WI38 (cell line): ENCODE results near the gene SSH2.

Experiments
- H3K4me3 ChIP-seq: 2 replicates; pipeline ENCODE4 v1.5.1; 2011; ENCODE audit warnings: low read depth, mild to moderate bottlenecking, control low read depth, low read length
- TF ChIP-seq, protein P1 (sequence below): IDR thresholded peaks from 2 replicates; pipeline ENCODE4 v1.5.1; 2012; ENCODE audit warnings: low read depth, mild to moderate bottlenecking, control low read depth, low read length

Gene SSH2

DNA sequence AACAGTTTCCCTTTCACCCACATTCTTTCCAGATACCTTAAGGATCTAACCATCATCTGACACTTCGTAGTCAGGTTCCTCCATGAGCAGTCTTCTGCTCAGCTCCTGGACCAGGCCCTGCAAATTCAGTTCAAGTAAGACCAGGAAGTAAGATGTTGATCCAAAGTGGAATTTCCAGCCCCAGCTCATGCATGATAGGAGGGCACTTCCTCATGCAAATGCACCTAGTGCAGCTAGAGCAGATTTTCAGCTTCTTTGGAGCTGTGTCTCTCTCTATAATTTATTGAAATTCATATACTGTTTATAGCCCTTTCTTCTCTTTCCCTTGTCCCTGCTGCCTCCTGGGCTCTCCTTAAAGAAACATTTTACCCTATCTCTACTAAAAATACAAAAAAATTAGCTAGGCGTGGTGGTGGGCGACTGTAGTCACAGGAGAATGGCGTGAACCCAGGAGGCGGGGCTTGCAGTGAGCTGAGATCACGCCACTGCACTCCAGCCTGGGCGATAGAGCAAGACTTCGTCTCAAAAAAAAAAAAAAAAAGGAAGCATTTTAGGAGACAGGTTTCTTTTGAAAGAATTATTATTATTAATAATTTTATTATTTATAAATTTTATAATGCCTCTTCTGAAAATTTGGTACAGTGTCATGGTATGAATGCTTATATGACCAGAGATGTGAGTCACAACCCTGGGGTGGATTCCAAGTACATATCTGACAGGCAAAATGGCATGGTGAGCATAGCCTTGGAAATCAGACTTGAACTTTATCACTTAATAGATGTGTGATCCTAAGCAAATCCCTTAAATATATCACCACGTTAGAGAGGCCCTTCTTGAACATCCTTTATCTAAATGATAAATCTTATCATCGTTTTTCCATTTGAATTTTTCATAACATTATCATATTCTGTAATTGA is 94.3 kb downstream of the SSH2 start:
- H3K4me3 ChIP-seq, result no peak overlapping the region
- TF ChIP-seq, protein P1, sequence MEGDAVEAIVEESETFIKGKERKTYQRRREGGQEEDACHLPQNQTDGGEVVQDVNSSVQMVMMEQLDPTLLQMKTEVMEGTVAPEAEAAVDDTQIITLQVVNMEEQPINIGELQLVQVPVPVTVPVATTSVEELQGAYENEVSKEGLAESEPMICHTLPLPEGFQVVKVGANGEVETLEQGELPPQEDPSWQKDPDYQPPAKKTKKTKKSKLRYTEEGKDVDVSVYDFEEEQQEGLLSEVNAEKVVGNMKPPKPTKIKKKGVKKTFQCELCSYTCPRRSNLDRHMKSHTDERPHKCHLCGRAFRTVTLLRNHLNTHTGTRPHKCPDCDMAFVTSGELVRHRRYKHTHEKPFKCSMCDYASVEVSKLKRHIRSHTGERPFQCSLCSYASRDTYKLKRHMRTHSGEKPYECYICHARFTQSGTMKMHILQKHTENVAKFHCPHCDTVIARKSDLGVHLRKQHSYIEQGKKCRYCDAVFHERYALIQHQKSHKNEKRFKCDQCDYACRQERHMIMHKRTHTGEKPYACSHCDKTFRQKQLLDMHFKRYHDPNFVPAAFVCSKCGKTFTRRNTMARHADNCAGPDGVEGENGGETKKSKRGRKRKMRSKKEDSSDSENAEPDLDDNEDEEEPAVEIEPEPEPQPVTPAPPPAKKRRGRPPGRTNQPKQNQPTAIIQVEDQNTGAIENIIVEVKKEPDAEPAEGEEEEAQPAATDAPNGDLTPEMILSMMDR, result no peak

DNA sequence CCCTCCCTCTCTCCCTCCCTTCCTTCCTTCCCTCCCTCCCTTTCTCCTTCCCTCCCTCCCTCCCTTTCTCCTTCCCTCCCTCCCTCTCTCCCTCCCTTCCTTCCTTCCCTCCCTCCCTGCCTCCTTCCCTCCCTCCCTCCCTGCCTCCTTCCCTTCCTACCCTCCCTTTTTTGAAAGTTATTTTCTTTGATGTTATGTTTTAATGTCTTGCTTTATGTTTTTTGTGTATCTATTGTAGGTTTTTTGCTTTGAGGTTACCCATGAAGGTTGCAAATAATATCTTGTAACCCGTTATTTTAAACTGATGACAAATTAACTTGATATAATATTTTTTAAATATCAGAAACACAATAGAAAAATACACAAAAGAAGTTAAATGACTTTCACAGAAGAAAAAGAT is 96.2 kb downstream of the SSH2 start:
- H3K4me3 ChIP-seq, result no peak overlapping the region
- TF ChIP-seq, protein P1, result no peak

DNA sequence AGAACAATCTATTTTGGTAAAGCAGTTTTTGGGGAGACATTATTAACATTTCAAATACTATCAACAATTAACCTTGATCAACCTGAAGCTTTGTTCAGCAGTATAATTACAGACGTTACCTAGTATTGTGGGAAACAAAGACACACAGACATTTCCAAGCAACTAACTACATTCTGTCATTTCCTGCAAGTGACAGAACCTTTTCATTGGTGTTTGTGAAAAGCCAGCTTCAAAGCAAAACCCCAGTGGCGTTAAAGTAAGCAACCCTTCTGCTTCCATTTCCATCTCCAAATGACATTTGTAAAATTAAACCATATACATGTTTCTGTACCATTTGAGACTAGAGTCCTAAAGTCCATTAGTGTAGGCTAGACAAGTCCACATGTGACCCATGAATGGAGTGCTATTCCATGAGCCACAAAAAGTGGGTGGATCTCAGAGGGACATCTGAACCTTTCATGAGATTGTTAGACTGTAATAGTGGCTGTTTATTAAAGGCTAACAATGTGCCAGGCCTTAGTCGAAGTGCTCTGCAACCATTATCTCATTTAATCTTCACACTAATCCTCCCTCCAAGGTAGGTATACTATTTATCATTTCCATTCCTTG is 101.2 kb downstream of the SSH2 start:
- TF ChIP-seq, protein P1, result no peak
- H3K4me3 ChIP-seq, result no peak overlapping the region

DNA sequence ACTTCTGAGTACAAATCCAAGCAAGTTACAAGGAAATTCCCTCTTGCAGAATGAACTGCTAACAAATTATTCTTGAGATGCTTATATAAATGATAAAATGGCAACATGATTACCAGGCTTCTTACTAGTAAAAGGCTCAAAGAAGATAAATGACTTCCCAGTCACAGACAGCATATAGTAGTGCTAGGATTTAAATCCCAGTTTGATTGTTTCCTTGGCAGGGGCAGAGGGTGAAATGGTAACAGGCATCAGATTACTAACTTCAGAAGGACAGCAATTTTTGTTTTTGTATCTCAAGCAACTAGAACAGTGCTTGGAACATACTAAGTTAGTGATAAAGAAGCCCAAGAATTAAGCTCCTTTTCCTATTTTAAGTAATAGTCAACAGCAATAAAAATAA is 102.8 kb downstream of the SSH2 start:
- H3K4me3 ChIP-seq, result no peak overlapping the region
- TF ChIP-seq, protein P1, result no peak

DNA sequence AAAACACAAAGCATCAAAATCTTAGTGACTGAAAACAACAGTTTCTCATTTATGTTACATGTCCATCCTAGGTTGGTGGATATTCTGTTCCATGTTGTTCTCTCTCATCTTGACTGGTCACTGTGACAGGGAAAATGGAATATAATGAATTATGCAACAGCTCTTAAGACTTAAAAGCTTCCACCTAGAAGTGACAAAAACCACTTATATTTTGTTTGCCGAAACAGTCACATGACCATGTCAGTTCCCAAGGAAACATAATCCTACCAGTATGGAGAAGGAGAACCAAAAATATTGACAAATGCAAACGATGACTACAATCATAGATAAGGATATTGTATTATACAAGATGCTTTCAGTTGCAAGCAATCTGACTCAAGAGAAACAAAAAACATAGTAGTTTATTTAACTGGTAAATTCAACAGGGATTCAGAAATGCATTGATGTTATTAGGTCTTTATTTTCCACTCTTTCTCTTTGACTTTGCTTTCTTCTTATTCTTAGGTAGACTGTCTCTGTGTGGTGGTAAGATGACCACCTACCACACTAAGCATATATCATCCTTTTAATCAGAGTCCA is 103.8 kb downstream of the SSH2 start:
- TF ChIP-seq, protein P1, result no peak
- no peak overlapping the region for H3K4me3 ChIP-seq

DNA sequence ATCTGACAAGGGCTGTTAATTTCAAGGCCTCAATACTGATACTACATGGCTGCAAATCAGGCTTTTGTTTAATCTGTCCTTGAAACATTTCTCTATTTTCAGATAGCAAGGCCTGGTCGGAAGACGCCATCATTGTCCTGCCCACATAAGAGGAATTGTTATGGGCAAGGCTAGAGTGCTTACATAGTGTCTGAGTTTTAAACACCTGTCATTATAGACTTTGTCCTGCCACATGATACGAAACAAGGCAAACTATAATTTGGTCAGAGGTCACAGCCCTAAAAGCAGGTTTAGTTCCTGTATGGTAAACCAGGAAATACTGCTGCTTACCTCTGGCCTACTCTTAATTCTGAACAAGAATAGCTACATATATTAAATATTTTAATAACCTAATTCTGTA is 104.4 kb downstream of the SSH2 start:
- TF ChIP-seq, protein P1, result no peak
- H3K4me3 ChIP-seq, result no peak overlapping the region

DNA sequence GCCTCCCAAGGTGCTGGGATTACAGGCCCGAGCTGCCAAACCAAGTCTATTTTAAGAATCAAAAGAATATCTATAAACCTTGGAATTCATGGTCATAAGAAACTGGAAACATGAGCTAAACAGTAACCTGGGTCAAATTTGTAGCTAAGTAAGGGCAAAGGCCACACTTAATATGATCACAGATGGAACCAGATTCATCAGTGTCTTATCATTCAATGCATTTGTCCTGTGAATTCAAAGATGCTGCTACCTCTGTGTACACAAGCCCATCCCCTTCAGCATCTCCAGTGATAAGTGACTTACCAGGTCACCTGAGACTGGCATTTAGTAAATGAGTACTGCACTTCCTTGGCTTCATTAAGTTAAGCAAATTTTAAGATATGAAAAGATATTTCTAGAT is 108.1 kb downstream of the SSH2 start:
- TF ChIP-seq, protein P1, result no peak
- no peak overlapping the region for H3K4me3 ChIP-seq
